GM12878 (cell line): ENCODE data around the gene MTTP.

ENCODE experiments used
- CREB1 ChIP-seq: IDR thresholded peaks from 2 replicates; pipeline ENCODE4 v1.6.1; 2012; ENCODE audit warnings: low read depth, mild to moderate bottlenecking, inconsistent platforms
- E2F4 ChIP-seq: IDR thresholded peaks from 2 replicates; pipeline ENCODE4 v1.6.1; 2012; ENCODE audit warnings: low read depth, low read length, improper control_type of control experiment
- GATAD2B ChIP-seq: fragments of 450-650 bp; conservative IDR thresholded peaks from 2 replicates; pipeline ENCODE4 v1.6.1; 2017; ENCODE audit warnings: low read depth, mild to moderate bottlenecking, moderate library complexity
- JUNB ChIP-seq: IDR thresholded peaks from 2 replicates; pipeline ENCODE4 v1.6.1; 2016; ENCODE audit warnings: antibody characterized with exemption, mild to moderate bottlenecking
- MYC ChIP-seq: IDR thresholded peaks from 2 replicates; pipeline ENCODE4 v1.6.1; 2011; ENCODE audit warnings: mild to moderate bottlenecking, low read length, moderate library complexity, inconsistent platforms; ENCODE audit not compliant: insufficient read depth, insufficient replicate concordance, insufficient read length, severe bottlenecking
- POLR2A ChIP-seq: IDR thresholded peaks from 2 replicates; pipeline ENCODE4 v1.6.1; 2011; ENCODE audit warnings: low read depth, mild to moderate bottlenecking, low read length
- POLR2AphosphoS5 ChIP-seq: IDR thresholded peaks from 2 replicates; pipeline ENCODE4 v1.6.1; 2011; ENCODE audit warnings: mild to moderate bottlenecking, low read length, inconsistent platforms
- RFX5 ChIP-seq: IDR thresholded peaks from 2 replicates; pipeline ENCODE4 v1.6.1; 2011; ENCODE audit warnings: low read depth, low read length, improper control_type of control experiment
- TARDBP ChIP-seq: IDR thresholded peaks from 2 replicates; pipeline ENCODE4 v1.6.1; 2016; ENCODE audit warnings: borderline replicate concordance
- TF ChIP-seq, protein P1 (sequence below), 3 experiments: IDR thresholded peaks in 2 of 3; conservative IDR thresholded peaks in 1 of 3; 2 replicates each; pipeline ENCODE4 v1.5.1; 2011; ENCODE audit warnings: low read depth in 3 of 3, low read length in 3 of 3, mild to moderate bottlenecking in 3 of 3, control low read depth in 2 of 3, moderate library complexity in 2 of 3, inconsistent platforms in 1 of 3, mixed read lengths in 1 of 3; ENCODE audit not compliant: control insufficient read depth in 2 of 3, insufficient read depth in 1 of 3; ENCODE audit errors: extremely low read depth in 1 of 3

- no peak for TF ChIP-seq CREB1
- TF ChIP-seq MYC: no peak
- TF ChIP-seq, protein P1, sequence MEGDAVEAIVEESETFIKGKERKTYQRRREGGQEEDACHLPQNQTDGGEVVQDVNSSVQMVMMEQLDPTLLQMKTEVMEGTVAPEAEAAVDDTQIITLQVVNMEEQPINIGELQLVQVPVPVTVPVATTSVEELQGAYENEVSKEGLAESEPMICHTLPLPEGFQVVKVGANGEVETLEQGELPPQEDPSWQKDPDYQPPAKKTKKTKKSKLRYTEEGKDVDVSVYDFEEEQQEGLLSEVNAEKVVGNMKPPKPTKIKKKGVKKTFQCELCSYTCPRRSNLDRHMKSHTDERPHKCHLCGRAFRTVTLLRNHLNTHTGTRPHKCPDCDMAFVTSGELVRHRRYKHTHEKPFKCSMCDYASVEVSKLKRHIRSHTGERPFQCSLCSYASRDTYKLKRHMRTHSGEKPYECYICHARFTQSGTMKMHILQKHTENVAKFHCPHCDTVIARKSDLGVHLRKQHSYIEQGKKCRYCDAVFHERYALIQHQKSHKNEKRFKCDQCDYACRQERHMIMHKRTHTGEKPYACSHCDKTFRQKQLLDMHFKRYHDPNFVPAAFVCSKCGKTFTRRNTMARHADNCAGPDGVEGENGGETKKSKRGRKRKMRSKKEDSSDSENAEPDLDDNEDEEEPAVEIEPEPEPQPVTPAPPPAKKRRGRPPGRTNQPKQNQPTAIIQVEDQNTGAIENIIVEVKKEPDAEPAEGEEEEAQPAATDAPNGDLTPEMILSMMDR (IDR thresholded peaks at IDR 0.05 in 2 of 3, conservative IDR thresholded peaks at IDR 0.05 in 1 of 3; ENCODE audit: control insufficient read depth in 2 of 3, extremely low read depth in 1 of 3, insufficient read depth in 1 of 3, low read depth in 3 of 3, low read length in 3 of 3): no peak
- no peak for TF ChIP-seq POLR2AphosphoS5
- TF ChIP-seq JUNB: no peak
- no peak for TF ChIP-seq TARDBP
- TF ChIP-seq RFX5: no peak
- no peak for TF ChIP-seq E2F4
- no peak for TF ChIP-seq POLR2A
- no peak for TF ChIP-seq GATAD2B
These were observed 62.5 kb downstream of the MTTP start for GRCh38 chr4:99637174-99637573.
